Neuronal stem cell (in vitro differentiated cells): ENCODE measurements around the gene MICAL1.
A peak's percentile ranks its signal among the peaks of the same experiment; 100 is the strongest.

Experiments
- DNase-seq: peaks from one replicate; pipeline ENCODE4 v3.0.0-alpha.2; 2013; ENCODE audit warnings: low spot score
- H2AFZ ChIP-seq: one replicate; pipeline ENCODE4 v1.6.1; 2013; ENCODE audit warnings: mild to moderate bottlenecking, low read length, inconsistent platforms
- H2AK5ac ChIP-seq: 2 replicates; pipeline ENCODE4 v1.6.1; 2013; ENCODE audit warnings: low read depth, mild to moderate bottlenecking, inconsistent platforms, low read length, moderate library complexity, mixed read lengths
- H2BK120ac ChIP-seq: 2 replicates; pipeline ENCODE4 v1.6.1; 2013; ENCODE audit warnings: low read depth, mild to moderate bottlenecking, inconsistent platforms, low read length, moderate library complexity, mixed read lengths
- H2BK12ac ChIP-seq: one replicate; pipeline ENCODE4 v1.6.1; 2013; ENCODE audit warnings: low read length, inconsistent platforms
- H2BK15ac ChIP-seq: 2 replicates; pipeline ENCODE4 v1.6.1; 2013; ENCODE audit warnings: mild to moderate bottlenecking, low read length, inconsistent platforms, mixed read lengths
- H2BK5ac ChIP-seq: one replicate; pipeline ENCODE4 v1.6.1; 2013; ENCODE audit warnings: inconsistent platforms, mild to moderate bottlenecking, low read length, moderate library complexity
- H3K14ac ChIP-seq: one replicate; pipeline ENCODE4 v1.6.1; 2013; ENCODE audit warnings: low read length, inconsistent platforms
- H3K18ac ChIP-seq: 2 replicates; pipeline ENCODE4 v1.6.1; 2013; ENCODE audit warnings: low read length, inconsistent platforms
- H3K23ac ChIP-seq: 2 replicates; pipeline ENCODE4 v1.6.1; 2013; ENCODE audit warnings: low read depth, mild to moderate bottlenecking, mixed read lengths, low read length, inconsistent platforms; ENCODE audit not compliant: poor library complexity
- H3K27ac ChIP-seq: replicated peaks from 3 replicates; pipeline ENCODE4 v1.5.1; 2013; ENCODE audit warnings: low read length, inconsistent platforms
- H3K27me3 ChIP-seq, 3 experiments: 2 replicates each; pipeline ENCODE4 v1.6.1; 2013; ENCODE audit warnings: low read length in 3 of 3, mild to moderate bottlenecking in 2 of 3, inconsistent platforms in 1 of 3, low read depth in 1 of 3, mixed read lengths in 1 of 3, moderate library complexity in 1 of 3; ENCODE audit not compliant: control insufficient read depth in 3 of 3, insufficient read depth in 3 of 3
- H3K36me3 ChIP-seq, 2 donors: replicated peaks in 1 of 2; 2 replicates each; pipeline ENCODE4 v1.6.1; 2013; ENCODE audit warnings: low read length in 2 of 2; ENCODE audit not compliant: control insufficient read depth in 2 of 2, insufficient read depth in 2 of 2
- H3K4ac ChIP-seq: 2 replicates; pipeline ENCODE4 v1.6.1; 2013; ENCODE audit warnings: inconsistent platforms, mild to moderate bottlenecking, low read length, moderate library complexity
- H3K4me1 ChIP-seq, 2 donors: 1 replicate in 1 of 2; 2 replicates in 1 of 2; pipeline ENCODE4 v1.6.1; 2013; ENCODE audit warnings: low read length in 2 of 2, low read depth in 1 of 2; ENCODE audit not compliant: control insufficient read depth in 2 of 2, insufficient read depth in 1 of 2
- H3K4me2 ChIP-seq: one replicate; pipeline ENCODE4 v1.6.1; 2013; ENCODE audit warnings: mild to moderate bottlenecking, low read length, inconsistent platforms; ENCODE audit not compliant: insufficient read depth, poor library complexity, severe bottlenecking
- H3K4me3 ChIP-seq, 2 donors: 2 replicates each; pipeline ENCODE4 v1.5.1; 2013; ENCODE audit warnings: low read length in 2 of 2, mild to moderate bottlenecking in 2 of 2, inconsistent platforms in 1 of 2, moderate library complexity in 1 of 2
- H3K79me1 ChIP-seq: one replicate; pipeline ENCODE4 v1.6.1; 2013; ENCODE audit warnings: low read depth, mild to moderate bottlenecking, inconsistent platforms, low read length, moderate library complexity
- H3K9ac ChIP-seq: one replicate; pipeline ENCODE4 v1.6.1; 2013; ENCODE audit warnings: mild to moderate bottlenecking, low read depth, low read length, inconsistent platforms; ENCODE audit not compliant: poor library complexity
- H3K9me3 ChIP-seq, 2 donors: replicated peaks in 1 of 2; 2 replicates each; pipeline versions ENCODE3 to v1.6.1; 2013; ENCODE audit warnings: low read length in 2 of 2, mild to moderate bottlenecking in 2 of 2, inconsistent platforms in 1 of 2, low read depth in 1 of 2, mixed read lengths in 1 of 2, moderate library complexity in 1 of 2; ENCODE audit not compliant: control insufficient read depth in 2 of 2, insufficient read depth in 1 of 2
- H4K8ac ChIP-seq: one replicate; pipeline ENCODE4 v1.6.1; 2013; ENCODE audit warnings: low read depth, mild to moderate bottlenecking, inconsistent platforms, low read length, moderate library complexity
- H4K91ac ChIP-seq: one replicate; pipeline ENCODE4 v1.6.1; 2013; ENCODE audit warnings: low read length, low read depth, mild to moderate bottlenecking, inconsistent platforms; ENCODE audit not compliant: poor library complexity
- WGBS, 2 donors: extraction: QIAGEN DNeasy Blood & Tissue Kit; methylation state at CpG; one replicate each; pipeline ENCODE4 v1.1.7; 2013; ENCODE audit warnings: missing lambda C conversion rate in 2 of 2, mixed read lengths in 1 of 2; ENCODE audit not compliant: insufficient read length in 2 of 2, insufficient replicate concordance in 1 of 2; ENCODE audit errors: extremely low coverage in 2 of 2; 5-methylcytosine and 5-hydroxymethylcytosine counted together

MICAL1 gene

GRCh38 chr6:109454496-109455436, 806 bp downstream of the MICAL1 start:
- H3K18ac ChIP-seq, result peak overlapping the region; percentile 99
- DNase-seq, result no peak
- H2BK5ac ChIP-seq, result peak overlapping the region; percentile 79
- peak overlapping the region; percentile 92 for H3K9ac ChIP-seq
- peak overlapping the region; percentile 76 for H2BK120ac ChIP-seq
- peak overlapping the region; percentile 81 for H3K23ac ChIP-seq
- peak overlapping the region; percentile 88 for H2AK5ac ChIP-seq
- peaks cover 9% of the 10 kb centered on the region for H3K79me1 ChIP-seq
- no peaks in the 10 kb centered on the region for H3K9me3 ChIP-seq
- H3K14ac ChIP-seq, result peak overlapping the region; percentile 86
- H3K4me1 ChIP-seq, result peaks cover 8 to 18% of the 10 kb centered on the region in 2 donors
- peak overlapping the region; percentile 69 for H2BK12ac ChIP-seq
- peak overlapping the region; percentile 45 for H3K4ac ChIP-seq
- H3K36me3 ChIP-seq, result peaks cover 12 to 29% of the 10 kb centered on the region in 2 donors
- no peaks in the 10 kb centered on the region for H3K27me3 ChIP-seq
- WGBS, 2 donors, result no CpG with 5 or more reads among the region's 48 CpGs
- H4K91ac ChIP-seq, result peak overlapping the region; percentile 77
- H4K8ac ChIP-seq, result no peak overlapping the region
- H2BK15ac ChIP-seq, result peak overlapping the region; percentile 87
- H3K27ac ChIP-seq, result peak overlapping the region; percentile 81
- peak overlapping the region; percentile 99 for H2AFZ ChIP-seq
- peak overlapping the region; percentile 97 for H3K4me2 ChIP-seq
- H3K4me3 ChIP-seq, result peak overlapping the region; percentile 87 to 96

- no CpG with 5 or more reads among the region's 27 CpGs for WGBS, 2 donors
- no peak for DNase-seq
- H2AK5ac ChIP-seq, result peak overlapping the region; percentile 95
- H3K4me1 ChIP-seq, result peaks cover 8 to 15% of the 10 kb centered on the region in 2 donors
- H3K4me2 ChIP-seq, result peak overlapping the region; percentile 97
- no peak overlapping the region for H2BK120ac ChIP-seq
- H2AFZ ChIP-seq, result peak overlapping the region; percentile 99
- H3K18ac ChIP-seq, result peak overlapping the region; percentile 80
- peak overlapping the region; percentile 37 for H3K23ac ChIP-seq
- peak overlapping the region; percentile 58 for H3K14ac ChIP-seq
- peak overlapping the region; percentile 74 to 96 for H3K4me3 ChIP-seq
- H3K4ac ChIP-seq, result no peak overlapping the region
- peaks cover 9% of the 10 kb centered on the region for H3K79me1 ChIP-seq
- H2BK12ac ChIP-seq, result peak overlapping the region; percentile 75
- H3K9me3 ChIP-seq, result no peaks in the 10 kb centered on the region
- no peak overlapping the region for H4K91ac ChIP-seq
- H3K27ac ChIP-seq, result no peak overlapping the region
- H4K8ac ChIP-seq, result no peak overlapping the region
- H2BK15ac ChIP-seq, result peak overlapping the region; percentile 87
- peak overlapping the region; percentile 72 for H3K9ac ChIP-seq
- peaks cover 14 to 32% of the 10 kb centered on the region in 2 donors for H3K36me3 ChIP-seq
- H2BK5ac ChIP-seq, result peak overlapping the region; percentile 67
- H3K27me3 ChIP-seq, result no peaks in the 10 kb centered on the region
These were observed 1.7 kb downstream of the MICAL1 start for GRCh38 chr6:109453594-109454495.

GRCh38 chr6:109453156-109453555, 2.4 kb downstream of the MICAL1 start:
- Histone ChIP-seq H4K91ac (no peak overlapping the region), H3K9ac (no peak overlapping the region), H3K4ac (no peak overlapping the region), H4K8ac (no peak overlapping the region), H2BK120ac (no peak overlapping the region), H3K14ac (no peak overlapping the region), H3K27ac (no peak overlapping the region), H2AFZ (no peak overlapping the region), H2AK5ac (no peak overlapping the region), H3K23ac (peak overlapping the region; percentile 37), H3K79me1 (peaks cover 9% of the 10 kb centered on the region), H3K36me3 (peaks cover 16 to 32% of the 10 kb centered on the region in 2 donors), H3K4me1 (peaks cover 8 to 15% of the 10 kb centered on the region in 2 donors), H3K18ac (no peak overlapping the region), H3K9me3 (no peaks in the 10 kb centered on the region), H2BK5ac (no peak overlapping the region), H3K4me3 (no peak overlapping the region), H3K27me3 (no peaks in the 10 kb centered on the region), H2BK12ac (no peak overlapping the region), H2BK15ac (no peak overlapping the region), H3K4me2 (no peak overlapping the region)
- WGBS, 2 donors, result no CpG with 5 or more reads among the region's 2 CpGs
- no peak for DNase-seq
